GM12878 (cell line): Measurements from ENCODE around the gene IRF1. TPM values are rescaled to one million over a fixed set of nuclear protein-coding genes. Genes with fewer than 3 reads are reported as not detected.

Experiments
- ATAC-seq: fragments of 200-7000 bp; cut with Tn5 transposase; 3 replicates; pipeline ENCODE4 v1.9.1; 2020; ENCODE audit warnings: mild to moderate bottlenecking, moderate library complexity
- BruUV-seq: library from RNA; stranded (reverse); fragments of 400-500 nt; replicated peaks from 2 replicates; lab custom pipeline; 2021; lab: Mats Ljungman, UMichigan
- CTCF ChIA-PET: fragments of 300-600 bp; sonication (Branson Sonifier 250); formaldehyde crosslinking; extraction: SDS; loops from one replicate; lab custom pipeline; 2021; ENCODE audit warnings: inconsistent platforms; lab: Yijun Ruan, JAX
- POLR2A ChIA-PET: fragments of 350-600 bp; formaldehyde crosslinking; extraction: SDS; loops from one replicate; lab custom pipeline; 2021; ENCODE audit warnings: inconsistent platforms; lab: Charles Lee
- RAD21 ChIA-PET: fragments of 300-600 bp; sonication (Branson Sonifier 250); formaldehyde crosslinking; loops from one replicate; lab custom pipeline; 2023; ENCODE audit warnings: antibody characterized with exemption; ENCODE audit not compliant: unreplicated experiment; lab: Charles Lee
- SMC1A ChIA-PET: fragments of 300-600 bp; sonication (Branson Sonifier 250); formaldehyde crosslinking; loops from one replicate; lab custom pipeline; 2023; ENCODE audit not compliant: unreplicated experiment, uncharacterized antibody; lab: Charles Lee
- DNase-seq: peaks from one replicate; pipeline ENCODE4 v3.0.0-alpha.2; 2011; ENCODE audit warnings: low read depth, low spot score
- FAIRE-seq: peaks from 3 replicates; lab custom pipeline; 2011; peaks lifted over from hg19 to GRCh38; lab: Jason Lieb, UNC
- H2AFZ ChIP-seq: 2 replicates; pipeline ENCODE4 v1.6.0; 2011; ENCODE audit warnings: low read depth, low read length, control low read depth; ENCODE audit not compliant: control insufficient read depth
- H3K27ac ChIP-seq: 2 replicates; pipeline ENCODE4 v1.5.1; 2011; ENCODE audit warnings: control low read depth; ENCODE audit not compliant: control insufficient read depth, insufficient read depth
- H3K27me3 ChIP-seq, 2 experiments: replicated peaks in 1 of 2; 2 replicates each; pipeline versions ENCODE4 v1.6.0 to v1.6.1; 2011; ENCODE audit warnings: low read length in 1 of 2; ENCODE audit not compliant: control insufficient read depth in 2 of 2, insufficient read depth in 2 of 2
- H3K36me3 ChIP-seq, 2 experiments: 2 replicates each; pipeline ENCODE4 v1.5.1; 2011; ENCODE audit warnings: low read length in 1 of 2; ENCODE audit not compliant: control insufficient read depth in 2 of 2, insufficient read depth in 2 of 2
- H3K4me1 ChIP-seq: 2 replicates; pipeline ENCODE4 v1.6.1; 2011; ENCODE audit warnings: mild to moderate bottlenecking, low read length, moderate library complexity, mixed read lengths; ENCODE audit not compliant: control insufficient read depth, insufficient read depth
- H3K4me2 ChIP-seq: 2 replicates; pipeline ENCODE4 v1.6.0; 2011; ENCODE audit warnings: control low read depth; ENCODE audit not compliant: control insufficient read depth, insufficient read depth
- H3K4me3 ChIP-seq: fragments of 200-600 bp; sonication (generic); 2 replicates; pipeline ENCODE4 v1.5.1; 2016
- H3K79me2 ChIP-seq: 2 replicates; pipeline ENCODE4 v1.6.0; 2011; ENCODE audit warnings: low read length; ENCODE audit not compliant: control insufficient read depth, insufficient read depth
- H3K9ac ChIP-seq: 2 replicates; pipeline ENCODE4 v1.8.0; 2011; ENCODE audit warnings: low read length, control low read depth, mixed read lengths; ENCODE audit not compliant: control insufficient read depth, insufficient read depth
- H3K9me3 ChIP-seq: replicated peaks from 3 replicates; pipeline ENCODE4 v1.5.1; 2011; ENCODE audit warnings: mild to moderate bottlenecking, low read length; ENCODE audit not compliant: control insufficient read depth, insufficient read depth
- H4K20me1 ChIP-seq: 2 replicates; pipeline ENCODE4 v1.6.0; 2011; ENCODE audit not compliant: control insufficient read depth, insufficient read depth
- BACH1 ChIP-seq: fragments of 450-650 bp; IDR thresholded peaks from 2 replicates; pipeline ENCODE4 v1.6.1; 2017; ENCODE audit warnings: mild to moderate bottlenecking, borderline replicate concordance
- BCL11A ChIP-seq: IDR thresholded peaks from 2 replicates; pipeline ENCODE4 v1.6.1; 2011; ENCODE audit warnings: low read depth, low read length
- BHLHE40 ChIP-seq, 2 experiments: fragments of 450-650 bp in 1 of 2; IDR thresholded peaks; 2 replicates each; pipeline ENCODE4 v1.6.1; 2011 to 2017; ENCODE audit warnings: low read depth in 2 of 2, borderline replicate concordance in 1 of 2, improper control_type of control experiment in 1 of 2, low read length in 1 of 2, mild to moderate bottlenecking in 1 of 2
- CBFB ChIP-seq: IDR thresholded peaks from 2 replicates; pipeline ENCODE4 v1.6.1; 2016; ENCODE audit warnings: antibody characterized with exemption, low read depth
- CHD1 ChIP-seq: IDR thresholded peaks from 2 replicates; pipeline ENCODE4 v1.6.1; 2012; ENCODE audit warnings: low read depth, low read length, improper control_type of control experiment
- JUNB ChIP-seq: IDR thresholded peaks from 2 replicates; pipeline ENCODE4 v1.6.1; 2016; ENCODE audit warnings: antibody characterized with exemption, mild to moderate bottlenecking
- JUND ChIP-seq: IDR thresholded peaks from 2 replicates; pipeline ENCODE4 v1.6.1; 2012; ENCODE audit warnings: low read depth, mild to moderate bottlenecking, low read length, improper control_type of control experiment, moderate library complexity
- KAT2A ChIP-seq: conservative IDR thresholded peaks from 2 replicates; pipeline ENCODE4 v1.6.1; 2011; ENCODE audit warnings: low read depth, low read length; ENCODE audit not compliant: control insufficient read depth
- NRF1 ChIP-seq: conservative IDR thresholded peaks from 2 replicates; pipeline ENCODE4 v1.6.1; 2011; ENCODE audit warnings: mild to moderate bottlenecking, low read depth, low read length, improper control_type of control experiment
- PML ChIP-seq: IDR thresholded peaks from 2 replicates; pipeline ENCODE4 v1.6.1; 2012; ENCODE audit warnings: low read length, inconsistent platforms
- POLR2AphosphoS5 ChIP-seq: IDR thresholded peaks from 2 replicates; pipeline ENCODE4 v1.6.1; 2011; ENCODE audit warnings: mild to moderate bottlenecking, low read length, inconsistent platforms
- RB1 ChIP-seq: fragments of 450-650 bp; formaldehyde crosslinking; IDR thresholded peaks from 2 replicates; pipeline ENCODE4 v1.6.1; 2017; ENCODE audit warnings: mild to moderate bottlenecking, borderline replicate concordance
- RUNX3 ChIP-seq: IDR thresholded peaks from 2 replicates; pipeline ENCODE4 v1.6.1; 2012; ENCODE audit warnings: low read length, inconsistent platforms
- ZBTB33 ChIP-seq: fragments of 450-650 bp; IDR thresholded peaks from 2 replicates; pipeline ENCODE4 v1.6.1; 2017; ENCODE audit warnings: mild to moderate bottlenecking
- ZNF24 ChIP-seq: fragments of 450-650 bp; IDR thresholded peaks from 2 replicates; pipeline ENCODE4 v1.6.1; 2017; ENCODE audit warnings: antibody characterized with exemption, mild to moderate bottlenecking
- WGBS: methylation state at CpG from one replicate; pipeline ENCODE4 v1.1.6; 2016; ENCODE audit warnings: low lambda C conversion rate; ENCODE audit not compliant: insufficient replicate concordance, insufficient coverage; ENCODE audit errors: missing lambda C conversion rate; 5-methylcytosine and 5-hydroxymethylcytosine counted together
- in situ Hi-C: fragments of 300-500 bp; cut with MboI; formaldehyde crosslinking; loops from 9 replicates; pipeline ENCODE4 v1.14.3; 2018; ENCODE audit warnings: mixed read lengths
- intact Hi-C: fragments of 100-400 bp; cut with micrococcal nuclease; formaldehyde crosslinking; loops from one replicate; pipeline ENCODE4 v1.14.2; 2022; ENCODE audit not compliant: unreplicated experiment
- polyA plus RNA-seq, 11 experiments: library from polyadenylated mRNA; depleted of rRNA in 4 of 11; unstranded in 6 of 11; stranded (reverse) in 5 of 11; fragments of >200 nt; fragmentation: Nextera tagmentation in 4 of 11; fragmentation: Illumina TruSeq in 1 of 11; extraction: Ambion mirVana in 4 of 11; extraction: Trizol in 1 of 11; gene quantifications; 1 replicate in 1 of 11; 2 replicates in 10 of 11; pipeline versions ENCODE4 v1.2.1 to v1.2.3, GENCODE V29; 2011 to 2016; ENCODE audit warnings: inconsistent platforms in 2 of 11, missing spikeins in 2 of 11, low read depth in 1 of 11
- total RNA-seq, 4 experiments: library from RNA; depleted of rRNA in 3 of 4; stranded (reverse); fragments of >200 nt in 3 of 4; fragmentation: Illumina TruSeq in 1 of 4; extraction: Trizol in 1 of 4; gene quantifications; 2 replicates each; pipeline versions ENCODE4 v1.2.1 to v1.2.3, GENCODE V29; 2013 to 2021
- TF ChIP-seq, protein P1 (sequence below): fragments of 450-650 bp; IDR thresholded peaks from 2 replicates; pipeline ENCODE4 v1.6.1; 2018; ENCODE audit warnings: mild to moderate bottlenecking, low read depth, moderate library complexity; ENCODE audit not compliant: partially characterized antibody
- TF ChIP-seq, protein P2 (sequence below): fragments of 450-650 bp; IDR thresholded peaks from 2 replicates; pipeline ENCODE4 v1.6.1; 2017; ENCODE audit warnings: low read depth, mild to moderate bottlenecking, moderate library complexity

The IRF1 gene
- total and polyA plus RNA-seq, 10 of the 15 experiments (the other 5 are each of a cell fraction or from before 2014, with no cell fraction given): 6.9 to 68.0 (median 49.6) TPM

GRCh38 chr5:132479111-132479951 is 11.2 kb downstream of the IRF1 start:
- H3K27ac ChIP-seq: peak overlapping the region; percentile 20
- ChIA-PET SMC1A (interaction anchor here (0.7 to 5.7 kb wide), 15 partner anchors 10 to 93 kb away, joined by 3 to 63 read pairs (median 13); partner anchors contain the start of gene IRF1), RAD21 (interaction anchor here (0.8 to 27.2 kb wide), 11 partner anchors 9 to 93 kb away, joined by 3 to 453 read pairs (median 15); partner anchors contain the start of gene IRF1), CTCF (interaction anchor here (0.6 to 5.7 kb wide), 16 partner anchors 10 to 241 kb away, joined by 3 to 40 read pairs (median 6); partner anchors contain the start of gene IRF1), POLR2A (interaction anchor here (0.7 to 24.5 kb wide), 19 partner anchors 8 to 92 kb away, joined by 3 to 389 read pairs (median 5); partner anchors contain the start of gene IRF1)
- no peaks in the 10 kb centered on the region for H3K9me3 ChIP-seq
- FAIRE-seq (peak; percentile 49), ATAC-seq (peak; percentile 53), DNase-seq (no peak)
- H2AFZ ChIP-seq: no peak overlapping the region
- H4K20me1 ChIP-seq: 0 out of 2 replicates have a peak, but pooled peaks cover 3% of the 10 kb centered on the region
- peaks cover 29% of the 10 kb centered on the region for H3K4me1 ChIP-seq
- BruUV-seq: no TSS peak
- H3K4me2 ChIP-seq: 0 out of 2 replicates have a peak overlapping the region, but pooled peaks have one; percentile 9
- in situ Hi-C loops (no loop called here), intact Hi-C loops (no loop called here)
- no peak overlapping the region for H3K9ac ChIP-seq
- peaks cover 7% of the 10 kb centered on the region for H3K79me2 ChIP-seq
- no peaks in the 10 kb centered on the region for H3K27me3 ChIP-seq
- 0% methylated on average over 3 of the region's 3 CpGs for WGBS
- H3K36me3 ChIP-seq: peaks cover 12 to 13% of the 10 kb centered on the region in 2 experiments; a peak in 3 of 4 replicates
- H3K4me3 ChIP-seq: no peak overlapping the region
- TF ChIP-seq NRF1 (no peak), PML (0 out of 2 replicates have a peak, but pooled peaks have one; percentile 31), POLR2AphosphoS5 (peak; percentile 68; the same call in 1 of the 2 replicates), ZNF24 (no peak), JUND (no peak), CHD1 (no peak), BHLHE40 (IDR thresholded peaks at IDR 0.05; ENCODE audit: borderline replicate concordance in 1 of 2, low read depth in 2 of 2, low read length in 1 of 2) (no peak), BACH1 (no peak), RUNX3 (peak; percentile 40), JUNB (peak; percentile 68), BCL11A (0 out of 2 replicates have a peak, but pooled peaks have one; percentile 13), ZBTB33 (no peak), RB1 (no peak), CBFB (no peak), KAT2A (no peak)
- TF ChIP-seq, protein P1, sequence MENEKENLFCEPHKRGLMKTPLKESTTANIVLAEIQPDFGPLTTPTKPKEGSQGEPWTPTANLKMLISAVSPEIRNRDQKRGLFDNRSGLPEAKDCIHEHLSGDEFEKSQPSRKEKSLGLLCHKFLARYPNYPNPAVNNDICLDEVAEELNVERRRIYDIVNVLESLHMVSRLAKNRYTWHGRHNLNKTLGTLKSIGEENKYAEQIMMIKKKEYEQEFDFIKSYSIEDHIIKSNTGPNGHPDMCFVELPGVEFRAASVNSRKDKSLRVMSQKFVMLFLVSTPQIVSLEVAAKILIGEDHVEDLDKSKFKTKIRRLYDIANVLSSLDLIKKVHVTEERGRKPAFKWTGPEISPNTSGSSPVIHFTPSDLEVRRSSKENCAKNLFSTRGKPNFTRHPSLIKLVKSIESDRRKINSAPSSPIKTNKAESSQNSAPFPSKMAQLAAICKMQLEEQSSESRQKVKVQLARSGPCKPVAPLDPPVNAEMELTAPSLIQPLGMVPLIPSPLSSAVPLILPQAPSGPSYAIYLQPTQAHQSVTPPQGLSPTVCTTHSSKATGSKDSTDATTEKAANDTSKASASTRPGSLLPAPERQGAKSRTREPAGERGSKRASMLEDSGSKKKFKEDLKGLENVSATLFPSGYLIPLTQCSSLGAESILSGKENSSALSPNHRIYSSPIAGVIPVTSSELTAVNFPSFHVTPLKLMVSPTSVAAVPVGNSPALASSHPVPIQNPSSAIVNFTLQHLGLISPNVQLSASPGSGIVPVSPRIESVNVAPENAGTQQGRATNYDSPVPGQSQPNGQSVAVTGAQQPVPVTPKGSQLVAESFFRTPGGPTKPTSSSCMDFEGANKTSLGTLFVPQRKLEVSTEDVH: no peak
- TF ChIP-seq, protein P2, sequence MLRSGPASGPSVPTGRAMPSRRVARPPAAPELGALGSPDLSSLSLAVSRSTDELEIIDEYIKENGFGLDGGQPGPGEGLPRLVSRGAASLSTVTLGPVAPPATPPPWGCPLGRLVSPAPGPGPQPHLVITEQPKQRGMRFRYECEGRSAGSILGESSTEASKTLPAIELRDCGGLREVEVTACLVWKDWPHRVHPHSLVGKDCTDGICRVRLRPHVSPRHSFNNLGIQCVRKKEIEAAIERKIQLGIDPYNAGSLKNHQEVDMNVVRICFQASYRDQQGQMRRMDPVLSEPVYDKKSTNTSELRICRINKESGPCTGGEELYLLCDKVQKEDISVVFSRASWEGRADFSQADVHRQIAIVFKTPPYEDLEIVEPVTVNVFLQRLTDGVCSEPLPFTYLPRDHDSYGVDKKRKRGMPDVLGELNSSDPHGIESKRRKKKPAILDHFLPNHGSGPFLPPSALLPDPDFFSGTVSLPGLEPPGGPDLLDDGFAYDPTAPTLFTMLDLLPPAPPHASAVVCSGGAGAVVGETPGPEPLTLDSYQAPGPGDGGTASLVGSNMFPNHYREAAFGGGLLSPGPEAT: no peak
